Mesothelial cell of epicardium (in vitro differentiated cells): ENCODE results near the gene ADGRG3. TPM values are rescaled to one million over a fixed set of nuclear protein-coding genes. Genes with fewer than 3 reads are reported as not detected.

Source experiments
- DNase-seq, 2 experiments: peaks; one replicate each; pipeline ENCODE4 v3.0.0; 2021; ENCODE audit warnings: low spot score in 2 of 2; ENCODE audit not compliant: unreplicated experiment in 2 of 2
- H3K27ac Mint-ChIP-seq: 2 replicates; pipeline ENCODE4 v1.8.0; 2021; ENCODE audit warnings: mixed read lengths
- H3K27me3 Mint-ChIP-seq: 2 replicates; pipeline ENCODE4 v1.8.0; 2021; ENCODE audit warnings: low read depth, mixed read lengths
- H3K36me3 Mint-ChIP-seq: 2 replicates; pipeline ENCODE4 v1.8.0; 2021; ENCODE audit warnings: mixed read lengths
- H3K4me1 Mint-ChIP-seq: 2 replicates; pipeline ENCODE4 v1.8.0; 2021; ENCODE audit warnings: mixed read lengths
- H3K4me3 Mint-ChIP-seq: 2 replicates; pipeline ENCODE4 v1.8.0; 2021; ENCODE audit warnings: mild to moderate bottlenecking, moderate library complexity, mixed read lengths
- H3K9me3 Mint-ChIP-seq: 2 replicates; pipeline ENCODE4 v1.8.0; 2021; ENCODE audit warnings: mixed read lengths
- total RNA-seq: library from RNA; stranded (reverse); gene quantifications from 3 replicates; pipeline ENCODE4 v1.2.1, GENCODE V29; 2021
- TF ChIP-seq, protein P1 (sequence below): fragments of 200-600 bp; sonication (generic); IDR thresholded peaks from one replicate; pipeline ENCODE4 v1.5.0; 2021; ENCODE audit warnings: antibody characterized with exemption; ENCODE audit not compliant: unreplicated experiment

Gene ADGRG3
- total RNA-seq, 1 donor from 2014 or later = not detected

DNA sequence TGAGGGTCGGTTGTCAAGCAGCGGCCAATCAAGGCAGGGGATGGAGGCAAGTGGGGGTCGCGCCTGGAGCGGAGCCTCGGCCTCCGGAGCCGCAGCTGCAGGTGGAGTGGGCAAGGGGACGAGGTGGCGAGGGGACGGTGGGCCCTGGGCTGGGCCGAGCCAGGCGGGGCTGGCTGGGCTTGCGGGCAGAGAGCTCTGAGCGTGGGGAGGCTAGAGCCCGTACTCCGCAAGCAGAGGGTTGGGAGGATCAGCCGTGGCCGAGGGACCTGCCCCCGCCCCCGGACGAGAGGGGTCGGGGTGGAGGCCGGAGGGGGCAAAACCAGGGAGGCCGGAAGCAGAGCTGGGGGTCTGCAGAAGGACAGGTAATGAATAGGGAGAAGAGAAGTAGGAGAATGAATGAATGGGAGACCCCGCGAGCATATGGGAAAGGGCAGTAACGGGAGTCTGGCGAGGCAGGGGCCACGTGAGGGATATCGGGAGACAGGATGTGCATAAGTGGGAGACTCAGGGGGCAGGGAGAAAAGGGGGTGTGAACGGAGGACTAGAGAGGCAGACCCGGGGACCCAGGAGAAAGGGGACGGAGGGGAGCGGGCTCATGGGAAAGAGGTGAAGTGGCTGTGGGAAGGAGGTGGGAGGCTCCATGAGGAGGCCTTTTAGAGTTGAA is 67.8 kb downstream of the ADGRG3 start, which contains the start of gene KATNB1:
Gene KATNB1, plus strand, starts transcription at position 16 of the 664 bp plus-strand sequence. CDS start 1,474 bp downstream, outside the sequence.
- peak within 1 kb of the TSS; percentile 89 for H3K4me3 Mint-ChIP-seq
- H3K27me3 Mint-ChIP-seq = peaks cover 3% of the 10 kb centered on the region
- peaks cover 13% of the 10 kb centered on the region for H3K9me3 Mint-ChIP-seq
- H3K27ac Mint-ChIP-seq = peak within 1 kb of the TSS; percentile 99
- H3K36me3 Mint-ChIP-seq = peaks cover 3% of the 10 kb centered on the region
- TF ChIP-seq, protein P1, sequence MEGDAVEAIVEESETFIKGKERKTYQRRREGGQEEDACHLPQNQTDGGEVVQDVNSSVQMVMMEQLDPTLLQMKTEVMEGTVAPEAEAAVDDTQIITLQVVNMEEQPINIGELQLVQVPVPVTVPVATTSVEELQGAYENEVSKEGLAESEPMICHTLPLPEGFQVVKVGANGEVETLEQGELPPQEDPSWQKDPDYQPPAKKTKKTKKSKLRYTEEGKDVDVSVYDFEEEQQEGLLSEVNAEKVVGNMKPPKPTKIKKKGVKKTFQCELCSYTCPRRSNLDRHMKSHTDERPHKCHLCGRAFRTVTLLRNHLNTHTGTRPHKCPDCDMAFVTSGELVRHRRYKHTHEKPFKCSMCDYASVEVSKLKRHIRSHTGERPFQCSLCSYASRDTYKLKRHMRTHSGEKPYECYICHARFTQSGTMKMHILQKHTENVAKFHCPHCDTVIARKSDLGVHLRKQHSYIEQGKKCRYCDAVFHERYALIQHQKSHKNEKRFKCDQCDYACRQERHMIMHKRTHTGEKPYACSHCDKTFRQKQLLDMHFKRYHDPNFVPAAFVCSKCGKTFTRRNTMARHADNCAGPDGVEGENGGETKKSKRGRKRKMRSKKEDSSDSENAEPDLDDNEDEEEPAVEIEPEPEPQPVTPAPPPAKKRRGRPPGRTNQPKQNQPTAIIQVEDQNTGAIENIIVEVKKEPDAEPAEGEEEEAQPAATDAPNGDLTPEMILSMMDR = no peak
- peaks cover 25% of the 10 kb centered on the region for H3K4me1 Mint-ChIP-seq
- no peak for DNase-seq

DNA sequence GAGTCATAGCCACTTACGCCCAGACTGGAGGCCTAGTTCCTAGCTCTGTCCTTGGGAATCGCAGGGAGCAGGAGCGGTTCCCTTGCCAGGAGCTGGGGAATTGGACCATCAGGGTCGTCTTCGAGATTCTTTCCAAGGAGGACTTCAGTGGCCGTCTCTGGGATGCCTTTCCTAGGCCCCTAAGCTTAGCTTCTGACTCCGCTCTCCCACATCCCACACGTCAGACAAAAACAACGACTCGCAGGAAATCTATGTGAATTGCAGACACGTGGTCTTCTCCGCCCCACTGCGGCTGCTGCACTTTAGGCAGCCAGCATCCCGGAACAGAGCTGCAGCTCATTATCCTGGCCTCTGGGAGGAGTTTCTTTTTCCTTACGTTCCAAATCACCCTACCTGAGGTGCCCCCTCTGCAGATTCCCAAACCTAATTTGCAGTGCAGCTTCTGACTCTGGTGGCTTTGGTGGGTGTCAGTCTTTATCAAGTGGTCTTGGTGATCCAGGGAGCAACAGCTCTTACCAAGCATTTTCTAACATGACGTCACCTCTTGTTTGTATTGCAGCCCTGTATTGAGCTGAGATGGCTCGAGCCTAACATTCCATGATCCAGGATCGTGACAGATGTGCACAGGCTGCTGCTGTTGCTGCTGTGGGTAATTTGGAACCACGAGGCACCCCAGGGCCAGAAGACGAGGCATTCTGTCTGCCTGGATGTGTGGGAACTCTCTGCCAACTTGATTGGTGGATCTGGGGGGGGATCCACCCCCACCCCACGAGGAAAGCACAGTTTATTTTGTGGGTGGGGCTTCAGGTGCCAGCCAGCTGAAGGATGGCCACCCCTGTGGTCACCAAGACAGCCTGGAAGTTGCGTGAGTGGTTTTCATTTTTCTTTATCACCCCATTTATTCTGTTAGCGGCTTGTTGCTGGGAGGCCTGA is 68.6 kb downstream of the ADGRG3 start:
- TF ChIP-seq, protein P1 = no peak
- peaks cover 27% of the 10 kb centered on the region for H3K4me1 Mint-ChIP-seq
- no peak for DNase-seq
- H3K9me3 Mint-ChIP-seq = peaks cover 13% of the 10 kb centered on the region
- peak overlapping the region; percentile 99 for H3K27ac Mint-ChIP-seq
- H3K4me3 Mint-ChIP-seq = peak overlapping the region; percentile 89
- H3K27me3 Mint-ChIP-seq = no peaks in the 10 kb centered on the region
- peaks cover 3% of the 10 kb centered on the region for H3K36me3 Mint-ChIP-seq

DNA sequence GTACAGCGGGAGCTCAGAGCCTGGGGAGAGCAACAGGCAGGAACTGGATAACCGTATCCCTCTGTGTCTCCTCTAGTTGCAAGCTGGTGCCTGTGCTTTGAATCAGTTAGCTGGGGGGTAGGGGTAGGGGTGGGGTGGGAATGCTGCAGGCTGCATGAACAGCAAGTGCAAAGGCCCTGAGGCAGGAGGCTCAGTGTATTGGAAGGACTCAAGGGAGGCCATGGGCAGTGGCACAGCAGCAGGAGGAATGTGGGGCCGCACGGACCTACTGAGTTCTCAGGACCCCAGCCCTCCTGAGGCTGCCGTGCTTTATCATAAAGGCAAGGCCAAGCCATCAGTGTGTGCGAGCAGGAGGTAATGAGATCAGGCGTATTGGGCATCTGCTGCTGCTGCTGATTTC is 70.7 kb downstream of the ADGRG3 start:
- no peak overlapping the region for H3K27ac Mint-ChIP-seq
- TF ChIP-seq, protein P1 = no peak

More for the DNA sequence above, 70.7 kb downstream of the ADGRG3 start:
- no peaks in the 10 kb centered on the region for H3K9me3 Mint-ChIP-seq
- H3K27me3 Mint-ChIP-seq = no peaks in the 10 kb centered on the region
- H3K4me1 Mint-ChIP-seq = peaks cover 27% of the 10 kb centered on the region
- H3K4me3 Mint-ChIP-seq = no peak overlapping the region
- DNase-seq = no peak
- peaks cover 3% of the 10 kb centered on the region for H3K36me3 Mint-ChIP-seq

Other genes starting within 250 kb of the ADGRG3 start
- gene CIAPIN1, start 220.9 kb upstream of the ADGRG3 start, total RNA-seq = 57.5 to 62.9 TPM (median 59.0 TPM) in 3 replicates
- 43.5 to 48.3 TPM (median 47.4 TPM) in 3 replicates for gene COQ9, start 220.8 kb upstream of the ADGRG3 start, total RNA-seq
- 62.1 to 69.1 TPM (median 65.0 TPM) in 3 replicates for gene POLR2C, start 205.6 kb upstream of the ADGRG3 start, total RNA-seq
- 79.0 to 83.6 TPM (median 83.6 TPM) in 3 replicates for gene DOK4, start 181.8 kb upstream of the ADGRG3 start, total RNA-seq
- gene CCDC102A, start 131.7 kb upstream of the ADGRG3 start, total RNA-seq = 30.6 to 31.9 TPM (median 31.3 TPM) in 3 replicates
- gene ADGRG5, start 125.7 kb upstream of the ADGRG3 start, total RNA-seq = 1.1 to 1.3 TPM (median 1.3 TPM) in 3 replicates
- 65.8 to 67.1 TPM (median 66.9 TPM) in 3 replicates for gene ADGRG1, start 39.7 kb upstream of the ADGRG3 start, total RNA-seq
- gene DRC7, start 26.5 kb downstream of the ADGRG3 start, total RNA-seq = 0.43 to 0.47 TPM in 2 of 3 replicates, not detected in the other
- gene KATNB1, start 67.5 kb downstream of the ADGRG3 start, total RNA-seq = 22.1 to 24.9 TPM (median 24.6 TPM) in 3 replicates
- gene KIFC3, start 134.2 kb downstream of the ADGRG3 start, total RNA-seq = 33.3 to 38.7 TPM (median 35.3 TPM) in 3 replicates